ENCODE data around the gene ORM2. TPM values are rescaled to one million over a fixed set of nuclear protein-coding genes. Genes with fewer than 3 reads are reported as not detected.

ORM2 gene
- polyA plus RNA-seq, 1 donor, result not detected

DNA sequence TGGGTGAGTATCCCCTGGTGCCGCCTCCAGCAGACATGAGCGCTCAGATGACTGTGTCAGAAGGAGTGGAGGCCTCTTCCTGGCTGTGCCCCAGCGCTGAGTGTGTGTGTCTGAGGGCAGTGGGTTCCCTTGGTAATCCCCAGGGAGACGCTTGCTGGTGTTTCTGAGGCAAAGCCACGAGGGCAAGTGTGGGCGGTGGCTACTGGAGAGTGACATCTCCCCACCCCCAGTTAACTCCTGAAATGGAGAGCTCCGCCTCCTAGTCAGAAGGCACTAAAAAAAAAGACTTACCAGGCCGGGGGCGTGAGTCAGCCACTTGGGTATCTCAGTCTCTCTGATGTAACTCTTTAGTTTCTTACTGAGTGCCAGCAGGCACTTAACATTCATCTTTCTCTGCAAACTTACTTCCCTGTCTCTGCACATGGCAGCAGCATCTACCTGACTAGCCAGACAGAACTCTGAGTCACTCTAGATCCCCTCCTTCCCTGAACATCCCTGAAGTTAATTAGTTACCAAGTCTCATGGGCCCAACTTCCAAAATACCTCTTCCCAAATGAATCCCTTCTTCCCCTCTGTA lies 19.3 kb downstream of the ORM2 start:
- no peak for DNase-seq (ENCODE audit: low read depth)

DNA sequence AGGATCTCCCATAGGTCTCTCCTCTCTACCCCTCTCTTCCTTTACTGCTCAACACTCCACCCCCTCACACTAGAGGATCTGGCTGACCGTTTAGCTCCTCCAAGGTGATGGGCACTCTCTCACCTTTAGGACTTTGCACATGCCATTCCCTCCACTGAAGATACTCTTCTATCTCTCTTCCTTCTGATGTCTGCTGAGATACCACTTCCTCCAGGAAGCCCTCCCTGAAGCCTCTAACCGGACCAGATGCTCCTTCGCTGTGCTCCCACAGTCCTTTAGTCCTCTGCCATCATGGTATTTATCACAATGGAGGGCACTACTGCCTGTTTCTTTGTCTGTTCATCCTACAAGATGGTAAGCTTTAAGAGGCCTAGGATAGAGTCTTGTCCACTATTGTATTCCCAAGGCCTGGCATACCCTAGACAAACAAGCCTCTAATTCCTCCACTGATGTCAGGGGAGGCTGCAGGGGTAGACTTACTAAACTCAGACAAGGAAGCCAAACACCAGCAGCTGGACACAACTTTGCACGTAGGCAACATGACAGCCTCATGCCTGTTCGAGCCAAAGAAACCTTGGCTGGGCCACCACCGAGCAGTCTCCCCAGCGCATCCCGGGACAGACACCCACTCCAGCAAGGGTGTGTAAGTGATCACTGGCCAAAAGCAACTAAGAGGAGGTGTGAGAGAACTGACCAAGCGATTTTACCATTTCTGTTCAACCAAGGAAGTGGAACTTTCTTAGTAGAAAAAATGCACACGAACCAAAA lies 20.2 kb downstream of the ORM2 start:
- DNase-seq (ENCODE audit: low read depth), result no peak

DNA sequence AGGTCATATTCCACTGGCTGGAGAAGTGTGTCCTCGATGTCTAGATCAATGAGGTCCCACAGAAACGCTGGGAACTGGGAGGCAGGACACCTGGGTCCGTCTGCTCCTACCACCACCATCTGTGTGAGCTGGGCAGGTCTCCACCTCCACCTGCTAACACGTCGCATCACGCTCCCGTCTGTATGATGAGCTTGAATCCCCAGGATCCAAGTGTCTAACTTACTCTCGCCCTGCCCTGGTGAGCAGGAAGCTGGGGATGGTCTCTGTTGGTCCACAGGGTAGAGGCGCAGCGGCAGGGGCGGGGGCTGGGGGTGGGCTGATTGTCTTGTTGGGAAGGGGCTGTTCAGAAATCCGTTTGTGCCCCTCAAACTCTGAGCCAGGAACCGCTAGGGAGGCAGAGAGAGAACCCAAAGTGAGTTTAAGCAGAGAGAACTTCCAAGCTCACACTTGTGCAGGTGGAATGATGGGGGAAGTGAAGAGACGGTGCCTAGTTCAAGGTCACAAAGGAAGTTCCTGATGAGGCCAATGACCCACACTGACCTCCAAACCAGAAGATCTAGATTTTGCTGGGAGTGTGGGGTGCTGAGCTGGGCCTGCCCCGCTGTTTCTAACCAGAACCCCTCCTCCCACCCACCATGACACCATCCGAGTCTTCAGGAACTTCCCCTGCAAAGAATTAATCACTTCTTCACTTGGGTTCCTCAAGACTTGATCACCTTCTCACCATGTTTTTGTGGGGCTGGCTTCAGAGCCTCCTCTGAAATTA lies 21.1 kb downstream of the ORM2 start:
- no peak for DNase-seq (ENCODE audit: low read depth)

DNA sequence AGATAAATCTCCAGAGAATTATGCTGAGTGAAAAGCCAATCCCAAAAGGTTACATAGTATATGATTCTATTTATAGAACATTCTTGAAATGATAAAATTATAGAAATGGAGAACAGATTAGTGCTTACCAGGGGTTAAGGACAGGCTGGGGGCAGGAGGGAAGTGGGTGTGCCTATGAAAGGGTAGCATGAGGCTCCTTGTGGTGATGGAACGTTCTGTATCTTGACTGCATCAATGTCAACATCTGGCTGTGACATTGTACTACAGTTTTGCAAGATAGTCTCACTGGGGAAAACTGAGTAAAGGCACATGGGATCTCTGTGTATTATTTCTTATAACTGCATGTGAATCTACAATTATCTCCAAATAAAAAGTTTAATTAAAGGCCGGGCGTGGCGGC lies 22.3 kb downstream of the ORM2 start:
- DNase-seq (ENCODE audit: low read depth), result no peak

DNA sequence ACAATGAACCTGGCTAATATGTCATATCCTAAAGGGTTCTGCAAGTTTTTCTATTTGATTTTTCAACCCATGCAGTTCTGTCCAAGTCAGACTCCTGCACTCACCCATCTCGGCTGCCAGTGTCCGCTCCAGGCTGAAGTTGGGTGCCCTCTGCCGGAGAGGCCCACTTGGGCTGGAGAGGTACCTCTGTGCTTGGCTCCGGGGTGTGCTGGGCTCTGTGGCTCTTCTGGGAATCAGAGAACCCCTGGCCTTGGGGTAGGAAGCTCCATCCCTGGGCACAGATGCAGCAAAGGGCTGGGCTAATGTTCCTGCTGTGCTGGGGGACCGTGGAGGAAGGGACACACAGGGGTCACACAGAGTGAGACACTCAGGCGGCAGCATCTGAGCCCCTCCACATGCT lies 26.2 kb downstream of the ORM2 start:
- DNase-seq (ENCODE audit: low read depth), result no peak

DNA sequence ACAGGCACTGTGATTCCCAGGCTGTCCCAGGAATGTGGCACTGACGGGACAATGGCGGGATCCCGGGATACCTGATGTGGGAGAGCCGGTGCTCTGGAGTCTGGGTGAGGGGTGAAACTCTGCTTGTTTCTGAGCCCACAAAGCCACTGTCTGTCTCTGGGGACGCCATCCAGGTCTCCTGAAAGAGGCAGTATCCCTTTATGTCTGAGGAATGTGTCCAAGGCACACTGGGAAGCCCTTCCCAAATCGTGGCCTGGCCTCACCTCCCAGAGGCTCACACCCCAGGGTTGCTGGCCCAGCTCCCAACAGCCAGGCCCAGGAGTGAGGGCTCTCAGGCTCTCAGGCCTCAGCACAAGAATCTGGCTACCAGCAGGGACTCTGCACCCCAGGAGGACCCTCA lies 27.1 kb downstream of the ORM2 start:
- no peak for DNase-seq (ENCODE audit: low read depth)

DNA sequence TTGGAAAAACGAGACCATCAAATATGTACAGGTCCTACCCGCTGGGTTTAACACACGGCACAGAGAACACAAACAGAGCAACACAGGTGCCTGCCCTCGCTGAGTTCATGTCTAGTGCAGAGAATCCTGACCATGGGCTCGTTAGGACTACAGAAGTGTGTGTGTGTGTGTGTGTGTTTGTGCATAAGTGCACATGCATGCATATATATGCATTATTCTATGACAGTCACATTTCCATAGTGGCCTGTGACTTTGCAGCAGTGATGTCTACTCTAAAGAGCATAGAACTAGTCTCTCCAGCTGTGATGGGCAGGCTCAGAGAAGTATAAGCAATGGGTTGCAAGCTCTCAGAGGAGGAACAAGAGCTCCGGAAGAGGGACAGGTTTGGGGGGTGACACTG lies 27.7 kb downstream of the ORM2 start:
- no peak for DNase-seq (ENCODE audit: low read depth)

DNA sequence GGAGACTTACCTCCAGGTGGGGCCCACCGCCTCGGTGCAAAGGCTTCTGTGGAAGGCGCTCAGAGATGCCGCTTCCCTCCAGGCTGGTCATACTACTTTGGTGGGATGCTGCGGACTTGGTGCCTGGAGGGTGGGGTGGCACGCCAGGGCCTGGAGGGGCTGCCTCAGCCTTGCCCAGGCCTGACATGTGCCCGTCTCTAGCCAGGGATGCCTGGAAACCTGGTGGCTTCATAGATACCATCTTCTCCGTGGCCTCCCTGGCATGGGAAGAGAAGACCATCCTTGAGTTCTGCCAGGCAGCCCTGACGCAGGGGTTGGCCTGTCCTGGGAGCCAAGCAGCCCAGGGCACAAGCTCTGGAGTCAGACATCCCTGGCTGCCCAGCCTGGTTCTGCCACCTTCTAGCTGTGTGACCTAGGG lies 28.3 kb downstream of the ORM2 start:
- DNase-seq (ENCODE audit: low read depth), result no peak

DNA sequence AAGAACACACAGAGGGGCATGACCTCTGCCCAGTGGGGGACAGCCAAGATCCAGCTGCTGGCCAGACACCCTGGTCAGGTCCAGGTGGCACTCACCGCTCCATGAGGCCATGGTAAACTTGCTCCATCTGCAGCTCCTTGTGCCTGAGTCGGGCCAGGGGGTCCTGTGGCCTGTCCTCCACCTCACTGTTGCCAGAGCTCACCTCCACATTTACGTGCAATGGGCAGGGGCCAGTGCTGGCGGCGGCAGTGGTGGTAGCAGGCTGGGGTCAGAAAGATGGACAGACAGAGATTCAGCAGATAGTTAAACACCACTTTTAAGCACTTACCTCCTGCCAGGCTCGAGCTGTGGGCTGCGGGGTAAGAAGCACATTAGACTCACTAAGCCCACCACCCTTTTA lies 30.1 kb downstream of the ORM2 start:
- no peak for DNase-seq (ENCODE audit: low read depth)

DNA sequence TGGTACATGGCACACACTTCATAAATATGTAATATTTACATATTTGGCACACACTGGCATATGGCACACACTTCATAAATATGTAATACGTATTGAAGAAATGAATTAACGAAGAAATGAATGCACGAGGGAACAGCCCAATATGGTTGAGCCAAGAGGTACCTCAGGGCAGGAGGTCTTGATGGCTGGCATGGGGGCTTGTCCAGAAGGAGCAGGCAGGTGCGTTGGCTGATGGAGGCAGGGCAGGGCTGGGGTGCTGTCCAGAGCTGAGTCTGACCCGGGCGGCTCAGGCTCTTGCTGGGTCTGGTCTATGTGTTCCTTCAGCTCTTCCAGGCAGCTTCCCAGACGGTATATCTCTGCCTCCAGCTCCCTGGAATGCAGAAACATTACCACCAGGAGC lies 31.9 kb downstream of the ORM2 start:
- DNase-seq (ENCODE audit: low read depth), result no peak

DNA sequence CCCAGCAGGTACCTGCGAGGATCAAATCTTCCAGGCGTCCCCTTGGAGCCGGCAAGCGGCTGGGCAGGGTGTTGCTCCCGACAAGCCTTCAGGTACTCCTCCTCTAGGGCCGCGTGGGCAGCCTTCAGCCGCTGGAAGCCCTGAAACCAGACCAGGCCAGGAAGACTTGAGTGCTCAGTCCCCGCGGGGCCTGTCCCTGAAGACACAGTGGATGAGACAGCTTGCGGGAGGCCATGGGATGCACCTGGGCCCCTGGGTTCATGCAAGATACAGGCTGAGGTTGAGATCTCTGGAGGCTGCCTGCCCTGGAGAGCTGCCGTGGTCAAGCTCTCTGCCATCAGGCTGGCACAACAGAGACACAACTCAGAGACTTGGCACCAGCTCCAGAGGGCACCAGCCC lies 32.7 kb downstream of the ORM2 start:
- DNase-seq (ENCODE audit: low read depth), result no peak

DNA sequence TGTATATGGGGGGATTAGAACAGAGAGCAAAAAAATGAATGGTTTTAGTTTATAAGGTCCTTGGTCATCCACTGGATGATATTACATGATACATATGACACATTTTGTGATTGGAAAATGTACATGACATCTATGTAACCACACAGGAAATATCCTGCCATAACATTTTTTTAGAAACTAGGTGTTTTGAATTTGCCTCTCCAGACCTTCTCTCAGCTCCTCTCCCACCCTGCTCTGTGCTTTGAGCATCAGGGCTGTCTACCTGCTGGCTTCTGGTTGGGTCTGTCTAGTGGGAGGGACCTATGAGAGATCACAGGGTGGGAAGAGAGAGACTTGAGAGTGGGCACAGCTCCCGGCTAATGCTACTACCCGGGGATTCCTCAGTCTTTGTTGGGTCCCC lies 33.8 kb downstream of the ORM2 start:
- no peak for DNase-seq (ENCODE audit: low read depth)

DNA sequence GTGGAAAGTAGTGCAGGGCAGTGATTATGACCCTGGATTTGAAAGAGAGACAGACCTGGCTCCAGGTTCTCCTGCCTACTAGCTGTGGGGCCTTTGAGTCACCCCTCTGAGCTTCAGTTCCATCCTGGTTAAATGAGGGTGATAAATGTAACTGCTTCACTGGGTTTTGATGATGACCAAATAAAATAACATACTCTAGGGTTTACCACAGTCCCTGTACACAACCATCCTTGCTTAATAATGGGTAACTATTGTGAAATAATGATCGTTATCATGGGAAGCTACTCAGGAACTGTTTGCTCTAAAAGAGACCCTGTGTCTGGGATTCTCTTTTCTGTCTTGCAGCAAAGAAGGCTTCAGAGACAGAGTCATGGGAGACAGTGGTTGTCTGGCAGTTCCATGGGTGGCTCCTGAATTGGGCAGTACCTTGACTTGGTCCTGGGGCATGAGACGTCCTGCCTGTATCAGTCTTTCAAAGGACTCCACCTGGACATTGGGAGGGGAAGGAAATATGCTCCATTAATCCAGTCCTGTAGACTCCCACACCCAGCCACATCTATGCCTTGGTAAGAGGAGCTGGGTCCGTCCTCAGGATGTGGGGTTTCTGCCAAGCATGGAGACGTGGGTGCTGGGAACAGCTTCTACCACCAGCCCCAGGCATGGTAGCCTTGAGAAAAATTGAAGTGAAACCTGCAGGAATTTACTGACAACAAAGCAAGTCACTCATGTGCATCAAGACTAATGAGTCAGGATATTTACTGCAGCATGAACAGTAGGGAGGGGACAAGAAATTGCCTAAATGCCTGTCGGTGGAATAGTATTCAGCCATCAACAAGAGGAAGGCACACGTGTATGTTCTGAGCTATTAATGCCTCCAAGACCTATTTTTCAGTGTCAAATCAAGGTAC lies 34.7 kb downstream of the ORM2 start:
- no peak for DNase-seq (ENCODE audit: low read depth)

DNA sequence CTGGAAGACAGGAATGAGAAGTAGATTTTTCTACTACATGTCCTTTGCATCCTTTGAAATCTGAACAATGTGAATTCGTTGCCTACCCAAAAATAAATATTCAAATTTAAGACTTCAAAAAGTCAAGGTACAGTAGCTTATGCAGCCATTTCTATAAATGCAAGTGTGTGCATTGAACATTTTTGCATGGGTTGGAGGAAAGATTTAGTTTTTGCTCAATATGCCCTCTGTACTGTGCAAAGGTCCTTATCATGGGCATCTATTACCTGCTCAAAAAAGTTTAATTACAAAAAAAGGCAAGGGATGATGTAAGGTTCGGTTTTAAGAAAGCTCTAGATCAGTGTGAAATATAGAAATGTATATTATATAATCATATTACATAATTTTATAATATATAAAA lies 35.5 kb downstream of the ORM2 start:
- no peak for DNase-seq (ENCODE audit: low read depth)

DNA sequence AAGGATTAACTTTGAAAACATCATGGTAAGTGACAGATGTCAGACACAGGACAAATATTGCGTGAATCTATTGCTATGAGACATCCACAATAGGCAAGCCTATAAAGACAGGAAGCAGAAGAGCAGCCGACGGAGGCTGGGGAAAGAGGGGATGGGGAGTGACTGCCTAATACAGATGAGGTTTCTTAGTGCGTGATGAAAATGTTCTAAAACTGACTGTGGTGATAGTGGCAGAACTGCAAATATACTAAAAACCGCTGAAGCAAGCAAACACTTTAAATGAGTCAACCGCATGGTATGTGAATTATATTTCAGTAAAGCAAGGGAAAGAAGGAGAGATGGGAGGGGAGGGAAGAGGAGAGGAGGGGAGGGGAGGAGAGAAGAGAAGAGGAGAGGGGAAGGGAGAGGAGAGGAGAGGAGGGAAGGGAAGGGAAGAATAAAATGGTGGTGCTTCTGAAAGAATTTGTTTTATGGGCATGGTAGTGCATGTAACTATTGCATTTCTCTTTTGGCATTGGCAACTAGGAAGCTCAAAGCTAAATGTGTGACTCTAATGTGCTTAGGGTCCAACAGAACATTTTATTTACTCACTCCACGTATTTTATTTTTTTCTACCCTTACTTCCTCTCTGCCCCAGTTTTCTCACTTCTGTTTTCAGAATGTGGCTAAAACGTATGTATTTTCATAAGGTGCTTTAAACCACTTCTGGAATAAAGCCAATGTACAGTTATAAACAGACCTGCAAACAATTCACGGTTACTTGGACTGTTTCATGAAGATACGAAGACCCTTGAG lies 36.9 kb downstream of the ORM2 start:
- DNase-seq (ENCODE audit: low read depth), result no peak

DNA sequence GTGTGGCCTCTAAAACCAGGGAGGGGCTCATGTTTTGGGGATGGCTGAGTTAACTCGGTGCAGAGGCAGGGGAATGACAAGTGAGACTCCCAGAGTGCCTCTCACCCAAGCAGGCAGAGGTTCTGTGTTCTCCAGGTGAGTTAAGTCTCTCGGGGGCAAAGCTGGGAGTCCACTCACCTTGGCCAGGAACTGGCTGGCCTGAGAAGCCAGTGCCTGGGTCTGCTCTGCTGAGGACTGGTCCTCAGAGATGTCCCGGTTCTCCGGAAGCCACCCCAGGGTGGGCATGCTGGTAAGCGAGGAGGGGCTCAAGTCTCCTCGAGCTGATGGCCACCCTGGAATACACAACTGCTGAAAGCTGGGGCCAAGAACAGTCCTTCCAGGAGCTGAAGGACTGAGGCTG lies 37.7 kb downstream of the ORM2 start:
- DNase-seq (ENCODE audit: low read depth), result no peak

DNA sequence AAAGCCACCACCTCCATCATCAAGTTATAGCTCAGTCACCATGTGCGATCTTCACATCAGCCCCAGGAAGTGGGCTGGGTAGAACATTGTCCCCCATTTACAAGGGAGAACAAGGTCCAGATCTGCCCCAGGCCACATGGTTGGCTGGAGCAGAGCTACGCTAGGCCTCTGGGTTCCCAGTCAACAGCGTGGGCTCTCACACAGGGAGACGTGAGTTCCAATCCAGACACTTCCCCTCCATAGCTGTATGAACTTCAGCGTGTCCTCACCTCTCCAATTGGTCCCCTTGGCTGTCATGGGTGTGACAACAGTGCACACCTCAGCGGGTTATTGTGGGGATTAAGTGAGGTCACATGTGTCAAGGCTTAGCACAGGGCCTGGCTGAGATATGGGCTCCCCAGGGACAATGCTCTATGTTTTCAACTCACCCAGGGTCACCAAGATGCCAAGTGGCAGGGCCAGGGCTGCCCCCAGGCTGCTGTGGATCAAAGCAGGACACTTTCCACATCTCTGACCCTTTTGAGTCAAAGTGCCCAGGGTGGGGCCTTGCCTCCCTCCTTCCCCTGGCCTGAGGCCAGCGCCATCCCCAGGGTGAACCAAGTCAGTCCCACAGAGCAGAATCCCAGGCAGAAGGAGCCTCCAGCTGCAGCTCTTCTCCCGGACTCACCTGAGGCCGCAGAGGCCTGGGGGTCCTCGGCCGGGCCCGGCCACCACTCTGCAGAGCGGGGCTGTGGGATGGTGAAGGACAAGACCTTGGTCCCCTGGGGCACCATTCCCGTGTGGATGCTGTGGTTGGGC lies 38.3 kb downstream of the ORM2 start:
- no peak for DNase-seq (ENCODE audit: low read depth)

DNA sequence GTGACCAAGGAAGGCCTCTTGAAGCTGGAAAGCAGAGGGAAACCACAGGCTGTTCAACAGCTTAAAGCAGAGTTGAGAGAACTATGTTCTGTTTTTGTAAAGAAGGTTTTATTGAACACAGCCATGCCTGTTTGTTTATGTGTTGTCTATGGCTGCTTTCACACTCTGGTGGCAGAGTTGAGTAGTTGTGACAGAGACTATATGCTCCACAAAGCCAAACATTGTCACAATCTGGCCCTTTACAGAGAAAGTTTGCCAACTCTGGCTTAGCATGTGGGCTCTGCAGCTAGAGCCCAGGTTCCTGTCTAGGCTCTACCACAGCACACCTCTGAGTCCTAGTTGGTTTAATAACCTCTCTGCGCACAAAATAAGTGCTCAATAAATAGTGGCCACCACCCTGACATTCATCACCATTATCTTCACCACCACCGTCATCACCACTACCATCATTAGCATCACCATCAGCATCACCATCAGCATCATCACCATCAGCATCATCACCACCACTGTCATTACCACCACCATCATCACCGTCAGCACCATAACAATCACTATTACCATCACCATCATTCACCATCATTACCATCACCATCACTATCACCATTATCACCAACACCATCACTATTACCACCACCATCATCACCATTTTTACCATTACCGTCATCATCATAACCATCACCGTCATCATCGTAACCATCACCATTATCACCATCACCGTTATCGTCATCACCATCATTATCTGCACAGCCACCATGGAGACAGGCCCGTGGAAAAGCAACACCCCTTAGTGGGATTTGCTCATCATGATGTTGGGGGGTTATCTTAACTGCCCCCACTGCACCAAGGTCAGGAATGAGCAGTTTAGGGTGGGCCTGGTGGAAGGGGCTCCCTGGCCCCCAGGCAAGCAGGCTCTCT lies 39.8 kb downstream of the ORM2 start:
- DNase-seq (ENCODE audit: low read depth), result no peak

DNA sequence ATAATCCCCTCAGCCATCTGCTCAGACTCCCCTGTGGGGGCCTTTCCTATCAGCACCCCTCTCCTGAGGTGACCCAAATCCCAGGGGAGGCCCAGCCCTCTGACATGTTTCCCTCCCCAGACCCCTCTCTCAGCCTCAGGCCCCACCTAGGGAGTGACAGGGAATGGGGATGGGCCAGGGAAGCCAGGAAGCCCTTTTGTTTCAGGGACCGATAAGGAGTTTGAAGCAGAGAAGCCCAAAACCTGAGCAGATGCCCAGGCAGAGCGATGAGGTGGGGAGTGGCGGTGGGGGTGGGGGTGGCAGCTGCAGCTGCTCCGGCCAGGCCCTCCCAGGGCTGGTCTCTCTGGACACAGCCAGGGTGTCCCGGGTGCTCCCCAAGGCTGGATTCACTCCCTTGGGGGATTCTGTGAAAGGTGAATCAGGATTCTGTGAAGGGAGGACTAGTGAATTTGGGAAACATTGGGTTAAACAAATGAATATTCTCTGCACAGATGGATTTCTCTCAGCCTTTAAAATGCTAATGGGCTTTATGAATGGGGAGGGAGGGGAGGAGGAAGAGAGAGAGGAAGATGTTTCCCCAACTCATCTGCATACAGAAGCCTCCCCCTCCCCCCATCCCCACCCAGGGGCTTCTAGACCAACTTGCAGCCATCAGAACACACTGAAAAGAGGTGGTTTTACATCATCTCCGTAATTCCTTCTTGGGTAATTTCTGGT lies 40.7 kb downstream of the ORM2 start:
- DNase-seq (ENCODE audit: low read depth), result no peak
